GM18507 (cell line): ENCODE measurements around the gene ADAP1.

Experiments
- DNase-seq: peaks from one replicate; pipeline ENCODE4 v3.0.0; 2011; ENCODE audit warnings: low read depth; ENCODE audit not compliant: insufficient read length; ENCODE audit errors: extremely low spot score
- FAIRE-seq: peaks from 2 replicates; lab custom pipeline; 2011; peaks lifted over from hg19 to GRCh38; lab: Jason Lieb, UNC

ADAP1 gene

GRCh38 chr7:990352-990932, 36.0 kb upstream of the ADAP1 start:
- no peak for DNase-seq

GRCh38 chr7:988963-989529, 34.6 kb upstream of the ADAP1 start:
- DNase-seq (no peak), FAIRE-seq (no peak)

More at GRCh38 chr7:990352-990932, 36.0 kb upstream of the ADAP1 start:
- FAIRE-seq: no peak

- FAIRE-seq (no peak), DNase-seq (no peak)
Observed at GRCh38 chr7:988426-988911, 34.0 kb upstream of the ADAP1 start.

GRCh38 chr7:987909-988308, 33.4 kb upstream of the ADAP1 start:
- FAIRE-seq: no peak

GRCh38 chr7:986766-987751, 32.6 kb upstream of the ADAP1 start:
- FAIRE-seq (no peak), DNase-seq (no peak)

More at GRCh38 chr7:987909-988308, 33.4 kb upstream of the ADAP1 start:
- DNase-seq: no peak

GRCh38 chr7:985915-986741, 31.6 kb upstream of the ADAP1 start:
- FAIRE-seq: no peak
- no peak for DNase-seq

- FAIRE-seq: no peak
- DNase-seq: no peak
Observed at GRCh38 chr7:985127-985416, 30.6 kb upstream of the ADAP1 start.

- no peak for FAIRE-seq
Observed at GRCh38 chr7:984361-985126, 30.1 kb upstream of the ADAP1 start.

GRCh38 chr7:983616-984071, 29.2 kb upstream of the ADAP1 start:
- DNase-seq (no peak), FAIRE-seq (no peak)

More at GRCh38 chr7:984361-985126, 30.1 kb upstream of the ADAP1 start:
- DNase-seq: no peak

- no peak for DNase-seq
- no peak for FAIRE-seq
Observed at GRCh38 chr7:983004-983615, 28.6 kb upstream of the ADAP1 start, which contains the start of gene CYP2W1. Gene CYP2W1, plus strand, starts transcription at chr7:983181. Its CDS starts 31 bp downstream, at chr7:983212.

- DNase-seq (no peak), FAIRE-seq (no peak)
Observed at GRCh38 chr7:982511-983003, 28.1 kb upstream of the ADAP1 start.

- no peak for DNase-seq
- FAIRE-seq: no peak
Observed at GRCh38 chr7:981793-982510, 27.5 kb upstream of the ADAP1 start.

- no peak for DNase-seq
- no peak for FAIRE-seq
Observed at GRCh38 chr7:979886-980571, 25.5 kb upstream of the ADAP1 start.

GRCh38 chr7:979151-979550, 24.7 kb upstream of the ADAP1 start:
- no peak for FAIRE-seq
- DNase-seq: no peak

GRCh38 chr7:978416-979091, 24.1 kb upstream of the ADAP1 start:
- FAIRE-seq: no peak

GRCh38 chr7:978049-978346, 23.5 kb upstream of the ADAP1 start:
- FAIRE-seq (peak; percentile 68), DNase-seq (no peak)

More at GRCh38 chr7:978416-979091, 24.1 kb upstream of the ADAP1 start:
- DNase-seq: no peak
